Measurements from ENCODE around the gene APBB2.

The APBB2 gene

DNA sequence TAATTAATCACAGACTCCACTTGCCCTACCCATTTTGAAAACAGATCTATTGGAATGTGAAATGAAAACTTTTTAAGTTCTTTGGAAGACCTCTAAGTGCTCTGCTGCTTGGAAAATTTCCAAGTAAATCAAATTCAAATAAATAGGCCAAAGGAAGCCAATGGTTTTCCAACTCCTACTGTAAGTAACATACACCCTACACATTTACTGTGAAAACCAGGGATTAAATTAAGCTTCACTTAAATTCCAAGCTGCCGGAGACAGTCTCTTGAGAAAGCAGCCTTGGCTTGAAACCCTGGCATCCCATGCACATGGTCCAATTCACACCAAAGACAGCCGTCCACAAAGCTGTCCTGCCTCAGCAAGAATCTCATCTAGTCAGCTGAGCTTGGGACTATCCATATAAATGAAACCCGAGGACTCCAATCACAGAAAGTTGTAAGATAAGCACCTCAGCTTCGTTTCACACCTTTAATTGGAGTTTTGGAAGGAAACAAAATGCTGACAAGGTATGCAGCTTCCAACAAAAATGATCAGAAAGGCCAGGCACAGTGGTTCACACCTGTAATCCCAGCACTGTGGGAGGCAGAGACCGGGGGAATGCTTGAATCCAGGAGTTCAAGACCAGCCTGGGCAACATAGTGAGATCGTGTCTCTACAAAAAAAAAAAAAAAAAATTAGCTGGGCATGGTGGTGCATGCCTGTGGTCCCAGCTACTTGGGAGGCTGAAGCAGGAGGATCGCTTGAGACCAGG is 88.6 kb downstream of the APBB2 start:
- Histone ChIP-seq H2AFZ (ENCODE audit: low read depth, low read length) (no peak overlapping the region), H3K9me3 (ENCODE audit: low read length) (no peaks in the 10 kb centered on the region), H3K27me3 (ENCODE audit: insufficient read depth, low read length) (peaks cover 7% of the 10 kb centered on the region), H3K36me3 (ENCODE audit: insufficient read depth, low read length) (no peaks in the 10 kb centered on the region), H3K4me1 (ENCODE audit: insufficient read depth, low read length) (no peaks in the 10 kb centered on the region), H3K4me3 (ENCODE audit: low read length) (no peak overlapping the region)

GRCh38 chr4:41124916-41125548 is 89.3 kb downstream of the APBB2 start:
- Histone ChIP-seq H3K27me3 (ENCODE audit: insufficient read depth, low read length) (peaks cover 4% of the 10 kb centered on the region), H2AFZ (ENCODE audit: low read depth, low read length) (no peak overlapping the region), H3K9me3 (ENCODE audit: low read length) (no peaks in the 10 kb centered on the region), H3K4me3 (ENCODE audit: low read length) (no peak overlapping the region), H3K4me1 (ENCODE audit: insufficient read depth, low read length) (no peaks in the 10 kb centered on the region), H3K36me3 (ENCODE audit: insufficient read depth, low read length) (no peaks in the 10 kb centered on the region)

DNA sequence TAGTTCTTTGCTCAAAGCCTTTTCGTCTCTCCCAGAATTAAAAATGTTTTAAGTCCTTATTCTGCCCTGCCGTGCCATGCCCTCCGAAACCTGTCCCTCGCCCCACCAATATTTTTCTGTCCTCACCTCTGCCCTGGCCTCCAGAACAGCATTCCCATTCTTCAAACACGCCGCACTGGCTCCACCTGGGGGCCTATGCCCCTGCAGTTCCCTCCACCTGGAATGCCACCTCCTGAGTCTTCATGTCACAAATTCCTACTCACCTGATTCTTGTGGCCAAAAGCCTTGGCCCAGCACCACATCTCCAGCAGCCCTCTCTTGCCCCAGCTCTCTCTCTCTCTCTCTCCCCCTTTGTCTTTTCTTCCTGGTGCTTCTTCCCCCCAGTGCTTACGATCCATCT is 91.6 kb downstream of the APBB2 start:
- Histone ChIP-seq H3K27me3 (ENCODE audit: insufficient read depth, low read length) (peaks cover 3% of the 10 kb centered on the region), H3K4me3 (ENCODE audit: low read length) (no peak overlapping the region), H3K36me3 (ENCODE audit: insufficient read depth, low read length) (no peaks in the 10 kb centered on the region), H2AFZ (ENCODE audit: low read depth, low read length) (no peak overlapping the region), H3K9me3 (ENCODE audit: low read length) (no peaks in the 10 kb centered on the region), H3K4me1 (ENCODE audit: insufficient read depth, low read length) (no peaks in the 10 kb centered on the region)

DNA sequence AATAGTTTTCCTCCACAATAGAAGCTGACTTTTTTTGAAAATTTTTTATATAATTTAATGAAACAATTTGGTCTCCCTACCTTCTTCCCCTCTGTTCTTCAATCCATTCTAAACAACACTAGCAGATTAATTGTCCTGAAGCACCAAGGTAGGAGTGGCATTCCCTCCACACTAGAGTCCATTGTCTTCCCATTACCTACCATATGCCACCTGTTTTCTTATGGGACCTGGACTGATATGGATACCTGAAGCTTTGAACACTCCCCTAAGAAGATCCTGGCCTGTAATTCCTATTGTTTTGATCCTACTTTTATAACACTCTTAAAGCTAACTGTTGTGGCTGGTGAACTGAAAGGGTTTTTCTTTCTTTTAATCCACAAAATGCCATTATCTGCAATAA is 92.0 kb downstream of the APBB2 start:
- Histone ChIP-seq H3K9me3 (ENCODE audit: low read length) (no peaks in the 10 kb centered on the region), H3K27me3 (ENCODE audit: insufficient read depth, low read length) (peaks cover 3% of the 10 kb centered on the region), H3K36me3 (ENCODE audit: insufficient read depth, low read length) (no peaks in the 10 kb centered on the region), H3K4me3 (ENCODE audit: low read length) (no peak overlapping the region), H3K4me1 (ENCODE audit: insufficient read depth, low read length) (no peaks in the 10 kb centered on the region), H2AFZ (ENCODE audit: low read depth, low read length) (no peak overlapping the region)

DNA sequence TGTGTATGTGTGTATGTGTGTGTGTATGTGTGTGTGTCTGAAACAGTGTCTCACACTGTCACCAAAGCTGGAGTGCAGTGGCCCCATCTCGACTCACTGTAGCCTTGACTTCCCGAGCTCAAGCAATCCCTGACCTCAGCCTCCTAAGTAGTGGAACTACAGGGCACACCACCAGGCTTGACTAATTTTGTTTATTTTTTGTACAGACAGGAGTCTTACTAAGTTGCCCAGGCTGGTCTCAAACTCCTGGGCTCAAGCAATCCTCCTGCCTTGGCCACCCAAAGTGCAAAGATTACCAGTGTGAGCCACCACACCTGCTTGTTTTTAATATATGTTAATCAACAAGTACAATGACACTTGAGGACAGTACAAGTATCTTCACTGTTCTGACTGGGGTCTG is 92.4 kb downstream of the APBB2 start:
- Histone ChIP-seq H3K36me3 (ENCODE audit: insufficient read depth, low read length) (no peaks in the 10 kb centered on the region), H3K9me3 (ENCODE audit: low read length) (no peaks in the 10 kb centered on the region), H3K27me3 (ENCODE audit: insufficient read depth, low read length) (peaks cover 3% of the 10 kb centered on the region), H3K4me1 (ENCODE audit: insufficient read depth, low read length) (no peaks in the 10 kb centered on the region), H2AFZ (ENCODE audit: low read depth, low read length) (no peak overlapping the region), H3K4me3 (ENCODE audit: low read length) (no peak overlapping the region)

GRCh38 chr4:41120297-41121217 is 93.8 kb downstream of the APBB2 start:
- Histone ChIP-seq H2AFZ (ENCODE audit: low read depth, low read length) (no peak overlapping the region), H3K36me3 (ENCODE audit: insufficient read depth, low read length) (no peaks in the 10 kb centered on the region), H3K4me1 (ENCODE audit: insufficient read depth, low read length) (no peaks in the 10 kb centered on the region), H3K9me3 (ENCODE audit: low read length) (no peaks in the 10 kb centered on the region), H3K4me3 (ENCODE audit: low read length) (no peak overlapping the region), H3K27me3 (ENCODE audit: insufficient read depth, low read length) (peaks cover 3% of the 10 kb centered on the region)

GRCh38 chr4:41119867-41120295 is 94.5 kb downstream of the APBB2 start:
- H3K9me3 ChIP-seq (ENCODE audit: low read length), result no peaks in the 10 kb centered on the region
- H3K4me1 ChIP-seq (ENCODE audit: insufficient read depth, low read length), result no peaks in the 10 kb centered on the region
- no peak overlapping the region for H3K4me3 ChIP-seq (ENCODE audit: low read length)
- H3K36me3 ChIP-seq (ENCODE audit: insufficient read depth, low read length), result no peaks in the 10 kb centered on the region
- H2AFZ ChIP-seq (ENCODE audit: low read depth, low read length), result no peak overlapping the region
- H3K27me3 ChIP-seq (ENCODE audit: insufficient read depth, low read length), result peaks cover 3% of the 10 kb centered on the region

GRCh38 chr4:41111791-41112190 is 102.6 kb downstream of the APBB2 start:
- H3K4me1 ChIP-seq (ENCODE audit: insufficient read depth, low read length), result no peaks in the 10 kb centered on the region
- no peaks in the 10 kb centered on the region for H3K9me3 ChIP-seq (ENCODE audit: low read length)
- no peak overlapping the region for H2AFZ ChIP-seq (ENCODE audit: low read depth, low read length)

GRCh38 chr4:41110050-41110449 is 104.3 kb downstream of the APBB2 start:
- no peak overlapping the region for H3K4me3 ChIP-seq (ENCODE audit: low read length)
- no peaks in the 10 kb centered on the region for H3K9me3 ChIP-seq (ENCODE audit: low read length)
- no peaks in the 10 kb centered on the region for H3K4me1 ChIP-seq (ENCODE audit: insufficient read depth, low read length)
- no peak overlapping the region for H2AFZ ChIP-seq (ENCODE audit: low read depth, low read length)
- no peaks in the 10 kb centered on the region for H3K36me3 ChIP-seq (ENCODE audit: insufficient read depth, low read length)
- no peaks in the 10 kb centered on the region for H3K27me3 ChIP-seq (ENCODE audit: insufficient read depth, low read length)

More at GRCh38 chr4:41111791-41112190, 102.6 kb downstream of the APBB2 start:
- Histone ChIP-seq H3K4me3 (ENCODE audit: low read length) (no peak overlapping the region), H3K27me3 (ENCODE audit: insufficient read depth, low read length) (no peaks in the 10 kb centered on the region), H3K36me3 (ENCODE audit: insufficient read depth, low read length) (no peaks in the 10 kb centered on the region)

- Histone ChIP-seq H3K4me3 (ENCODE audit: low read length) (no peak overlapping the region), H3K4me1 (ENCODE audit: insufficient read depth, low read length) (no peaks in the 10 kb centered on the region)
Observed at GRCh38 chr4:41108481-41108880, 105.9 kb downstream of the APBB2 start.

DNA sequence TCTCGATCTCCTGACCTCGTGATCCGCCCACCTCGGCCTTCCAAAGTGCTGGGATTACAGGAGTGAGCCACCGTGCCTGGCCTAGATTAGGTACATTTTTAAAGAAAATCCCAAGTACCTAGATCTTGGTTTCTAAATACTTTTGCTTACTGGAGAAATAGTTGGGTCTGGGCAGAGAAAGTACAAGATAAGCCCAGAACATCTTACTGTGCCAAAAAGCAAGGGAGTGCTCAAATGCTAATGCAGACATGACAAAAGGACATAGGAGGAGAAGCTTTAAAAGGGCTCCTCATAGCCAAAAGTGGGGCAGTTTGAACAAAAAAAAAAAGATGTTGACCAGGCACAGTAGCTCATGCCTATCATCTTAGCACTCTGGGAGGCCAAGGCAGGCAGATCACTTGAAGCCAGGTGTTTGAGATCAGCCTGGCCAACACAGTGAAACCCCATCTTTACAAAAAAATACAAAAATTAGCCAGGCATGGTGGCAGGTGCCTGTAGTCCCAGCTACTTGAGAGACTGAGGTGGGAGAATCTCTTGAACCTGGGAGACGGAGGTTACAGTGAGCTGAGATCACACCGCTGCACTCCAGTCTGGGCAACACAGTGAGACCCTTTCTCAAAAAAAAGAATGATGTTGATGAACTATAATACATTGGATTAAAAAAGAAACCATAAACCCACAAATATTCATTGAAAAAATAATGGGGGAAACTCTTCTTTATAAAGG is 107.5 kb downstream of the APBB2 start:
- Histone ChIP-seq H3K36me3 (ENCODE audit: insufficient read depth, low read length) (no peaks in the 10 kb centered on the region), H3K4me3 (ENCODE audit: low read length) (no peak overlapping the region), H3K4me1 (ENCODE audit: insufficient read depth, low read length) (no peaks in the 10 kb centered on the region), H2AFZ (ENCODE audit: low read depth, low read length) (no peak overlapping the region), H3K9me3 (ENCODE audit: low read length) (no peaks in the 10 kb centered on the region), H3K27me3 (ENCODE audit: insufficient read depth, low read length) (no peaks in the 10 kb centered on the region)

More at GRCh38 chr4:41108481-41108880, 105.9 kb downstream of the APBB2 start:
- no peak overlapping the region for H2AFZ ChIP-seq (ENCODE audit: low read depth, low read length)
- H3K36me3 ChIP-seq (ENCODE audit: insufficient read depth, low read length), result no peaks in the 10 kb centered on the region
- no peaks in the 10 kb centered on the region for H3K9me3 ChIP-seq (ENCODE audit: low read length)
- H3K27me3 ChIP-seq (ENCODE audit: insufficient read depth, low read length), result no peaks in the 10 kb centered on the region

- H3K36me3 ChIP-seq (ENCODE audit: insufficient read depth, low read length), result no peaks in the 10 kb centered on the region
- no peak overlapping the region for H3K4me3 ChIP-seq (ENCODE audit: low read length)
- H3K9me3 ChIP-seq (ENCODE audit: low read length), result no peaks in the 10 kb centered on the region
- no peaks in the 10 kb centered on the region for H3K4me1 ChIP-seq (ENCODE audit: insufficient read depth, low read length)
- H2AFZ ChIP-seq (ENCODE audit: low read depth, low read length), result no peak overlapping the region
- H3K27me3 ChIP-seq (ENCODE audit: insufficient read depth, low read length), result no peaks in the 10 kb centered on the region
Observed at GRCh38 chr4:41106081-41106480, 108.3 kb downstream of the APBB2 start.
